COLO668 (cell line): ENCODE data around the gene MASTL.

Experiments used
- DNase-seq: peaks from one replicate; lab custom pipeline; 2025; ENCODE audit not compliant: unreplicated experiment; lab: John Stamatoyannopoulos, UW

Gene MASTL

DNA sequence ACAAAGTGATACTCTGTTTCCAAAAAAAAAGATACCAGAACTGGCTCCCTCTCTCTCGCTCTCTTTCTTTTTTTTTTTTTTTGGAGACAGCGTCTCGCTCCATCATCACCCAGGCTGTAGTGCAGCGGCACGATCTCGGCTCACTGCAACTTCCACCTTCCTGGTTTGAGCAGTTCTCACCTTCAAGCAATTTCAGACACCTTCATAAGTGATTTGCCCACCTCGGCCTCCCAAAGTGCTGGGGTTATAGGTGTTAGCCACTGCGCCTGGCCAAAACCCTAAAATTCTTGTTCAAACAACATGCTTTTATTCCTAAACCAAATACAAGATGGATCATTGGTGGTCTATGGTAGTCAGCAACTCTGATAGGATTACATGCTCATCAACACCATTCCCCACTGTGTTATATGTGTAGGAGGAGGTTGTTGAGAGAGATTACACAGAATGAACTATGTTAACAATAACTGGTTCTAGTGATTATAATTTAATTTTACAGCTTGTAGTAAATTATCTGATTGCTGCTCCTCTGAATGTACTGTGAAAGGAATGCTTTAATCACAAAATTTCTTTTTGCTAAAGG, 69.9 kb downstream of the MASTL start:
- DNase-seq, result no peak

DNA sequence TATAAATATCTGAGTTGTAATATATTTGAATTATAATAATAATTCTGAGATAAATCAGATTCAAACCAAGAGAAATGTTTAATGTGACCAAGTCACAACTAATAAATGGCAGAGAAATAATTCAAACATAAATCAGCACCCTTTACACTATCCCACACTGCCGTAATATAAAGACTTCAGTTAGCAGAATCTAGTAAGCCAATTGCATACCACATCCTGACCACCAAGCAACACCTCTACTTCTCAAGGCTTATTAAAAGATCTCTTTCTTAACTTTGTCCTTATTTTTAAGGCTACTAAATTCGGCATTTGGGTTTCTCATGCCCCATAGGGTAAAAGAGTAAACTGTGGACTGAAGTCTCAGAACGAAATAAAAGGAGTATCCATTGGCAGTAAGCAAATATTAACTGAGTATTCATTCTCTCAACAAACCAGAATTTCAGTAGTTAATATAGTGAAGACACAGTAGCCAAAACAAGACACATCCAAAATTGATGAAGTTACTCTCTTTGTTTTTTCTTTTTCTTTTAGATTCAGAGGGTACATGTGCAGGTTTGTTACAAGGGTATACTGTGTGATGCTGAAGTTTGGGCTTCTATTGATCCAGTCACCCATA, 70.6 kb downstream of the MASTL start:
- no peak for DNase-seq

DNA sequence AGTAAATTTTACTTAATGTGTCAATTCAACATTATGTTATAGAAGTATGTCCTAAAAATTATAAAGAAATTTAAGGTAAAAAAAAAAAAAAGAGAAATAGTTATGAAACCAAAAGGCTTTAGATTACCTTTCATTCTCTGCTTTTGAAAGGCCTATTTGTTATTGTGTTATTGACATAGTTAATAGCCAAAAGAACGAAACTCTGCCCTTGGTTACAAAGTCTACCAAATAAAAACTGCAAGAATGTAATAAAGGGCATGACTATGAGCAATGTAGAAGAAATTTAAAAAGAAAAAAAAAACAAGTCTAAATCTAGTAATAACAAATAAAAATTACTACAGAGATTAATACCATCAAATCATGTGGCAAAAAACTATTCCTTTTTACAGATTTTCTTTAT, 74.9 kb downstream of the MASTL start:
- no peak for DNase-seq

DNA sequence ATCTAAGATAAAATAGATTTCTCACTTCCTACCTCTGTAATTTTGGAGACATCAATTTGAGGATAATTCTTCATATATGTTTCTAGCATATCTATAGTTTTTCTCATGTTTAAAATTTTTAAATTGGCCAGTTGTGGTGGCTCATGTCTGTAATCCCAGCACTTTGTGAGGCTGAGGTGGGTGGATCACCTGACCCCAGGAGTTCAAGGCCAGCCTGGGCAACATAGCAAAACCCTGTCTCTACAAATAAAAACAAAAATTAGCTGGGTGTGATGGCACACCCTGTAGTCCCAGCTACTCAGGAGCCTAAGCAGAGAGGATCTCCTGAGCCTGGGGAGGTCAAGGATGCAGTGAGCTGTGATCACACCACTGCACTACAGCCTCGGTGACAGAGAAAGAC, 80.6 kb downstream of the MASTL start:
- DNase-seq, result no peak
